GM12878 (cell line): Measurements from ENCODE around the gene SLC6A16. TPM values are rescaled to one million over a fixed set of nuclear protein-coding genes. Genes with fewer than 3 reads are reported as not detected.

Experiments
- ATF2 ChIP-seq: IDR thresholded peaks from 2 replicates; pipeline ENCODE4 v1.6.1; 2012; ENCODE audit warnings: low read length, inconsistent platforms
- ATF7 ChIP-seq: fragments of 450-650 bp; IDR thresholded peaks from 2 replicates; pipeline ENCODE4 v1.6.1; 2016; ENCODE audit warnings: low read depth, mild to moderate bottlenecking
- CEBPB ChIP-seq, 2 experiments: fragments of 150-350 bp in 1 of 2; IDR thresholded peaks; 2 replicates each; pipeline ENCODE4 v1.6.1; 2012 to 2014; ENCODE audit warnings: low read depth in 2 of 2, low read length in 2 of 2, borderline replicate concordance in 1 of 2, inconsistent platforms in 1 of 2
- CHD2 ChIP-seq: IDR thresholded peaks from 2 replicates; pipeline ENCODE4 v1.6.1; 2011; ENCODE audit warnings: low read depth, low read length, improper control_type of control experiment, borderline replicate concordance
- CREM ChIP-seq: IDR thresholded peaks from 2 replicates; pipeline ENCODE4 v1.6.1; 2014; ENCODE audit warnings: antibody characterized with exemption, low read depth
- DPF2 ChIP-seq: fragments of 450-650 bp; IDR thresholded peaks from 2 replicates; pipeline ENCODE4 v1.6.1; 2017; ENCODE audit warnings: mild to moderate bottlenecking
- EED ChIP-seq: sonication (generic); IDR thresholded peaks from 2 replicates; pipeline ENCODE4 v1.6.1; 2016; ENCODE audit warnings: antibody characterized with exemption, low read depth
- EGR1 ChIP-seq, 2 experiments: IDR thresholded peaks; 1 replicate in 1 of 2; 2 replicates in 1 of 2; pipeline ENCODE4 v1.6.1; 2011 to 2012; ENCODE audit warnings: low read depth in 2 of 2, low read length in 2 of 2, borderline replicate concordance in 1 of 2, mild to moderate bottlenecking in 1 of 2, moderate library complexity in 1 of 2
- GATAD2B ChIP-seq: fragments of 450-650 bp; conservative IDR thresholded peaks from 2 replicates; pipeline ENCODE4 v1.6.1; 2017; ENCODE audit warnings: low read depth, mild to moderate bottlenecking, moderate library complexity
- HDGF ChIP-seq: fragments of 450-650 bp; IDR thresholded peaks from 2 replicates; pipeline ENCODE4 v1.6.1; 2016; ENCODE audit warnings: antibody characterized with exemption
- IKZF1 ChIP-seq: fragments of 450-650 bp; conservative IDR thresholded peaks from 2 replicates; pipeline ENCODE4 v1.6.1; 2017; ENCODE audit warnings: antibody characterized with exemption, mild to moderate bottlenecking
- IRF4 ChIP-seq: IDR thresholded peaks from 2 replicates; pipeline ENCODE4 v1.6.1; 2011; ENCODE audit warnings: low read depth, low read length
- LARP7 ChIP-seq: fragments of 450-650 bp; IDR thresholded peaks from 2 replicates; pipeline ENCODE4 v1.6.1; 2017; ENCODE audit warnings: mild to moderate bottlenecking
- MEF2B ChIP-seq: fragments of 450-650 bp; IDR thresholded peaks from 2 replicates; pipeline ENCODE4 v1.6.1; 2018; ENCODE audit warnings: mild to moderate bottlenecking, moderate library complexity; ENCODE audit not compliant: partially characterized antibody, poor library complexity, severe bottlenecking
- MTA2 ChIP-seq: fragments of 450-650 bp; IDR thresholded peaks from 2 replicates; pipeline ENCODE4 v1.6.1; 2016; ENCODE audit warnings: low read depth, mild to moderate bottlenecking, moderate library complexity
- NBN ChIP-seq: fragments of 450-650 bp; IDR thresholded peaks from 2 replicates; pipeline ENCODE4 v1.6.1; 2016
- NFIC ChIP-seq: IDR thresholded peaks from 2 replicates; pipeline ENCODE4 v1.6.1; 2012; ENCODE audit warnings: low read depth, mild to moderate bottlenecking, inconsistent platforms, low read length, moderate library complexity
- NKRF ChIP-seq: fragments of 450-650 bp; conservative IDR thresholded peaks from 2 replicates; pipeline ENCODE4 v1.6.1; 2017; ENCODE audit warnings: mild to moderate bottlenecking, moderate library complexity
- NR2C1 ChIP-seq: fragments of 450-650 bp; IDR thresholded peaks from 2 replicates; pipeline ENCODE4 v1.6.1; 2017; ENCODE audit warnings: antibody characterized with exemption, mild to moderate bottlenecking, moderate library complexity
- NR2F1 ChIP-seq: fragments of 450-650 bp; conservative IDR thresholded peaks from 2 replicates; pipeline ENCODE4 v1.6.1; 2017; ENCODE audit warnings: mild to moderate bottlenecking
- POU2F2 ChIP-seq: IDR thresholded peaks from 3 replicates; pipeline ENCODE4 v1.6.1; 2011; ENCODE audit warnings: low read depth, mild to moderate bottlenecking, low read length, borderline replicate concordance
- SKIL ChIP-seq: fragments of 450-650 bp; IDR thresholded peaks from 2 replicates; pipeline ENCODE4 v1.6.1; 2017; ENCODE audit warnings: mild to moderate bottlenecking, low read depth, inconsistent platforms; ENCODE audit not compliant: poor library complexity, severe bottlenecking
- SP1 ChIP-seq: IDR thresholded peaks from one replicate; pipeline ENCODE4 v1.6.1; 2011; ENCODE audit warnings: low read depth, low read length
- SREBF2 ChIP-seq: IDR thresholded peaks from 2 replicates; pipeline ENCODE4 v1.6.1; 2012; ENCODE audit warnings: mild to moderate bottlenecking, low read length
- TCF3 ChIP-seq: IDR thresholded peaks from 2 replicates; pipeline ENCODE4 v1.6.1; 2012; ENCODE audit warnings: low read depth, mild to moderate bottlenecking, low read length, borderline replicate concordance; ENCODE audit not compliant: insufficient read depth
- YY1 ChIP-seq: IDR thresholded peaks from 2 replicates; pipeline ENCODE4 v1.6.1; 2011; ENCODE audit warnings: low read depth, mild to moderate bottlenecking, low read length
- ZNF24 ChIP-seq: fragments of 450-650 bp; IDR thresholded peaks from 2 replicates; pipeline ENCODE4 v1.6.1; 2017; ENCODE audit warnings: antibody characterized with exemption, mild to moderate bottlenecking
- polyA plus RNA-seq, 11 experiments: library from polyadenylated mRNA; depleted of rRNA in 4 of 11; unstranded in 6 of 11; stranded (reverse) in 5 of 11; fragments of >200 nt; fragmentation: Nextera tagmentation in 4 of 11; fragmentation: Illumina TruSeq in 1 of 11; extraction: Ambion mirVana in 4 of 11; extraction: Trizol in 1 of 11; gene quantifications; 1 replicate in 1 of 11; 2 replicates in 10 of 11; pipeline versions ENCODE4 v1.2.1 to v1.2.3, GENCODE V29; 2011 to 2016; ENCODE audit warnings: inconsistent platforms in 2 of 11, missing spikeins in 2 of 11, low read depth in 1 of 11
- total RNA-seq, 4 experiments: library from RNA; depleted of rRNA in 3 of 4; stranded (reverse); fragments of >200 nt in 3 of 4; fragmentation: Illumina TruSeq in 1 of 4; extraction: Trizol in 1 of 4; gene quantifications; 2 replicates each; pipeline versions ENCODE4 v1.2.1 to v1.2.3, GENCODE V29; 2013 to 2021

The SLC6A16 gene
- total and polyA plus RNA-seq, 10 of the 15 experiments (the other 5 are each of a cell fraction or from before 2014, with no cell fraction given) = 0.23 to 3.2 (median 0.54) TPM

- TF ChIP-seq TCF3 = 0 out of 2 replicates have a peak, but pooled peaks have one; percentile 11
- no peak for TF ChIP-seq NR2C1
- TF ChIP-seq ZNF24 = no peak
- TF ChIP-seq ATF2 = no peak
- TF ChIP-seq NR2F1 = peak; percentile 69
- TF ChIP-seq LARP7 = 0 out of 2 replicates have a peak, but pooled peaks have one; percentile 12
- TF ChIP-seq HDGF = peak; percentile 72; the same call in 1 of the 2 replicates
- TF ChIP-seq NBN = peak; percentile 91
- peak; percentile 53; the same call in 1 of the 2 replicates for TF ChIP-seq NFIC
- no peak for TF ChIP-seq SP1
- peak; percentile 16 for TF ChIP-seq MEF2B
- 0 out of 3 replicates have a peak, but pooled peaks have one; percentile 63 for TF ChIP-seq POU2F2
- 0 out of 2 replicates have a peak, but pooled peaks have one; percentile 0 for TF ChIP-seq NKRF
- TF ChIP-seq IRF4 = 0 out of 2 replicates have a peak, but pooled peaks have one; percentile 13
- 0 out of 2 replicates have a peak, but pooled peaks have one; percentile 7 for TF ChIP-seq CHD2
- TF ChIP-seq EGR1 (IDR thresholded peaks at IDR 0.05; ENCODE audit: borderline replicate concordance in 1 of 2, low read depth in 2 of 2, low read length in 2 of 2) = peak in 1 of 2 experiments; percentile 21; a peak in 1 of 3 replicates
- 0 out of 2 replicates have a peak, but pooled peaks have one; percentile 50 for TF ChIP-seq ATF7
- TF ChIP-seq SKIL = peak; percentile 58
- TF ChIP-seq CEBPB (IDR thresholded peaks at IDR 0.05; ENCODE audit: borderline replicate concordance in 1 of 2, low read depth in 2 of 2, low read length in 2 of 2) = no peak
- peak; percentile 56; the same call in 1 of the 2 replicates for TF ChIP-seq MTA2
- peak; percentile 93 for TF ChIP-seq EED
- TF ChIP-seq GATAD2B = peak; percentile 83
- 0 out of 2 replicates have a peak, but pooled peaks have one; percentile 32 for TF ChIP-seq CREM
- no peak for TF ChIP-seq SREBF2
- 0 out of 2 replicates have a peak, but pooled peaks have one; percentile 33 for TF ChIP-seq YY1
- TF ChIP-seq IKZF1 = peak; percentile 87
- TF ChIP-seq DPF2 = 0 out of 2 replicates have a peak, but pooled peaks have one; percentile 53
These were observed 10.2 kb upstream of the SLC6A16 start, which contains the start of gene CD37 (continued) for GRCh38 chr19:49335071-49335783.
